ENCODE data around the gene AKT1S1.

AKT1S1 gene

GRCh38 chr19:49876422-49877019 is 634 bp downstream of the AKT1S1 start:
- DNase-seq (ENCODE audit: low read depth), result peak; percentile 96
- peak overlapping the region; percentile 89 for H3K4me3 ChIP-seq (ENCODE audit: low read depth, low read length)

GRCh38 chr19:49875857-49876421 is 1.2 kb downstream of the AKT1S1 start:
- peak overlapping the region; percentile 89 for H3K4me3 ChIP-seq (ENCODE audit: low read depth, low read length)
- DNase-seq (ENCODE audit: low read depth), result no peak
- no peak for TF ChIP-seq CTCF (IDR thresholded peaks at IDR 0.05; ENCODE audit: low read depth, low read length, missing control alignments)

More at GRCh38 chr19:49876422-49877019, 634 bp downstream of the AKT1S1 start:
- no peak for TF ChIP-seq CTCF (IDR thresholded peaks at IDR 0.05; ENCODE audit: low read depth, low read length, missing control alignments)

- no peak for DNase-seq (ENCODE audit: low read depth)
- TF ChIP-seq CTCF (IDR thresholded peaks at IDR 0.05; ENCODE audit: low read depth, low read length, missing control alignments), result no peak
- peak overlapping the region; percentile 89 for H3K4me3 ChIP-seq (ENCODE audit: low read depth, low read length)
Observed at GRCh38 chr19:49875177-49875576, 2.0 kb downstream of the AKT1S1 start.

GRCh38 chr19:49874503-49875157 is 2.5 kb downstream of the AKT1S1 start:
- H3K4me3 ChIP-seq (ENCODE audit: low read depth, low read length), result no peak overlapping the region
- no peak for DNase-seq (ENCODE audit: low read depth)
- TF ChIP-seq CTCF (IDR thresholded peaks at IDR 0.05; ENCODE audit: low read depth, low read length, missing control alignments), result no peak

- DNase-seq (ENCODE audit: low read depth), result no peak
- TF ChIP-seq CTCF (IDR thresholded peaks at IDR 0.05; ENCODE audit: low read depth, low read length, missing control alignments), result no peak
- no peak overlapping the region for H3K4me3 ChIP-seq (ENCODE audit: low read depth, low read length)
Observed at GRCh38 chr19:49873834-49874233, 3.3 kb downstream of the AKT1S1 start.

- TF ChIP-seq CTCF (IDR thresholded peaks at IDR 0.05; ENCODE audit: low read depth, low read length, missing control alignments), result no peak
- DNase-seq (ENCODE audit: low read depth), result no peak
Observed at GRCh38 chr19:49873129-49873521, 4.0 kb downstream of the AKT1S1 start.

More at GRCh38 chr19:49873129-49873521, 4.0 kb downstream of the AKT1S1 start:
- no peak overlapping the region for H3K4me3 ChIP-seq (ENCODE audit: low read depth, low read length)
